DOHH2 (cell line): ENCODE measurements around the gene DLG1.

ENCODE experiments used
- H3F3A ChIP-seq: fragments of 200-600 bp; sonication (generic), shearing (Covaris generic); 2 replicates; pipeline ENCODE4 v1.6.0; 2016; ENCODE audit warnings: antibody characterized with exemption, mild to moderate bottlenecking; ENCODE audit not compliant: control insufficient read depth, insufficient read depth
- H3K27ac ChIP-seq: fragments of 200-600 bp; sonication (generic); 2 replicates; pipeline ENCODE4 v1.5.1; 2014; ENCODE audit warnings: low read depth, mild to moderate bottlenecking, low read length, moderate library complexity
- H3K27me3 ChIP-seq: fragments of 200-600 bp; sonication (generic); 2 replicates; pipeline ENCODE4 v1.6.1; 2014; ENCODE audit warnings: mild to moderate bottlenecking, low read length, mixed read lengths; ENCODE audit not compliant: control insufficient read depth
- H3K36me3 ChIP-seq: fragments of 200-600 bp; sonication (generic); 2 replicates; pipeline ENCODE4 v1.6.1; 2014; ENCODE audit warnings: mild to moderate bottlenecking, low read length, moderate library complexity, mixed read lengths; ENCODE audit not compliant: control insufficient read depth
- H3K4me1 ChIP-seq: fragments of 200-600 bp; sonication (generic); 2 replicates; pipeline ENCODE4 v1.6.1; 2014; ENCODE audit warnings: mild to moderate bottlenecking, low read length, mixed read lengths; ENCODE audit not compliant: control insufficient read depth
- H3K4me2 ChIP-seq: fragments of 200-600 bp; sonication (generic); 2 replicates; pipeline ENCODE4 v1.6.0; 2014; ENCODE audit warnings: mild to moderate bottlenecking, low read length, moderate library complexity
- H3K4me3 ChIP-seq: fragments of 200-600 bp; sonication (generic); 2 replicates; pipeline ENCODE4 v1.5.1; 2014; ENCODE audit warnings: mild to moderate bottlenecking, low read length, mixed read lengths
- H3K79me2 ChIP-seq: fragments of 200-600 bp; sonication (generic); 2 replicates; pipeline ENCODE4 v1.6.1; 2014; ENCODE audit warnings: mild to moderate bottlenecking, low read length, mixed read lengths; ENCODE audit not compliant: control insufficient read depth
- H3K9me2 ChIP-seq: fragments of 200-600 bp; sonication (generic); replicated peaks from 2 replicates; pipeline ENCODE4 v1.6.1; 2014; ENCODE audit warnings: mild to moderate bottlenecking, low read length, mixed read lengths; ENCODE audit not compliant: control insufficient read depth
- H3K9me3 ChIP-seq: fragments of 200-600 bp; sonication (generic); 2 replicates; pipeline ENCODE4 v1.6.1; 2014; ENCODE audit warnings: antibody characterized with exemption, low read length, mixed read lengths; ENCODE audit not compliant: control insufficient read depth, insufficient read depth
- H4K20me1 ChIP-seq: fragments of 200-600 bp; sonication (generic); 2 replicates; pipeline ENCODE4 v1.6.0; 2014; ENCODE audit warnings: low read depth, mild to moderate bottlenecking, antibody characterized with exemption, low read length, moderate library complexity; ENCODE audit not compliant: control insufficient read depth, insufficient read depth
- CTCF ChIP-seq: fragments of 200-600 bp; sonication (generic); IDR thresholded peaks from one replicate; pipeline ENCODE4 v1.5.1; 2014; ENCODE audit warnings: antibody characterized with exemption, mild to moderate bottlenecking, low read depth, low read length; ENCODE audit not compliant: poor library complexity, severe bottlenecking
- EZH2phosphoT487 ChIP-seq: fragments of 200-600 bp; sonication (generic); IDR thresholded peaks from 2 replicates; pipeline ENCODE4 v1.6.1; 2017; ENCODE audit warnings: borderline replicate concordance, mild to moderate bottlenecking, antibody characterized with exemption, low read length, moderate library complexity, mixed read lengths

The DLG1 gene

GRCh38 chr3:197168063-197168462 is 130.3 kb downstream of the DLG1 start:
- Histone ChIP-seq H3K79me2 (peaks cover 4% of the 10 kb centered on the region; the same call in 1 of the 2 replicates), H3K9me2 (no peaks in the 10 kb centered on the region), H3K27me3 (no peaks in the 10 kb centered on the region), H3K36me3 (no peaks in the 10 kb centered on the region; the same call in 1 of the 2 replicates), H3K4me3 (no peak overlapping the region), H3F3A (no peaks in the 10 kb centered on the region; the same call in 1 of the 2 replicates), H3K27ac (no peak overlapping the region), H3K9me3 (no peaks in the 10 kb centered on the region), H4K20me1 (no peaks in the 10 kb centered on the region), H3K4me1 (no peaks in the 10 kb centered on the region), H3K4me2 (no peak overlapping the region)
- TF ChIP-seq EZH2phosphoT487 (no peak), CTCF (no peak)

- Histone ChIP-seq H3K4me3 (no peak overlapping the region), H3K27ac (no peak overlapping the region), H3K9me3 (no peaks in the 10 kb centered on the region), H3K4me1 (no peaks in the 10 kb centered on the region), H3K9me2 (no peaks in the 10 kb centered on the region), H3K36me3 (no peaks in the 10 kb centered on the region; the same call in 1 of the 2 replicates), H3K27me3 (no peaks in the 10 kb centered on the region), H3F3A (peaks cover 1% of the 10 kb centered on the region; the same call in 1 of the 2 replicates), H3K4me2 (no peak overlapping the region), H3K79me2 (peaks cover 4% of the 10 kb centered on the region; the same call in 1 of the 2 replicates), H4K20me1 (no peaks in the 10 kb centered on the region)
- TF ChIP-seq CTCF (no peak), EZH2phosphoT487 (no peak)
Observed at GRCh38 chr3:197167549-197167948, 130.9 kb downstream of the DLG1 start.

GRCh38 chr3:197165890-197166289 is 132.5 kb downstream of the DLG1 start:
- Histone ChIP-seq H3F3A (peaks cover 4% of the 10 kb centered on the region; the same call in 1 of the 2 replicates), H3K27ac (no peak overlapping the region), H3K4me1 (no peaks in the 10 kb centered on the region), H3K9me2 (no peaks in the 10 kb centered on the region), H4K20me1 (no peaks in the 10 kb centered on the region), H3K36me3 (no peaks in the 10 kb centered on the region), H3K4me2 (no peak overlapping the region), H3K9me3 (no peaks in the 10 kb centered on the region), H3K27me3 (no peaks in the 10 kb centered on the region), H3K79me2 (peaks cover 4% of the 10 kb centered on the region; the same call in 1 of the 2 replicates), H3K4me3 (no peak overlapping the region)
- TF ChIP-seq CTCF (no peak), EZH2phosphoT487 (no peak)
